A673 (cell line): ENCODE measurements around the gene GPC6. TPM values are rescaled to one million over a fixed set of nuclear protein-coding genes. Genes with fewer than 3 reads are reported as not detected.
A peak's percentile ranks its signal among the peaks of the same experiment; 100 is the strongest.

ENCODE experiments used
- BruUV-seq: library from RNA; stranded (reverse); fragments of 400-500 nt; replicated peaks from 2 replicates; lab custom pipeline; 2021; lab: Mats Ljungman, UMichigan
- CTCF ChIA-PET: fragments of 300-600 bp; sonication (Branson Sonifier 250); formaldehyde crosslinking; loops from one replicate; lab custom pipeline; 2022; ENCODE audit warnings: antibody characterized with exemption; lab: Charles Lee
- POLR2A ChIA-PET: fragments of 300-600 bp; sonication (Branson Sonifier 250); formaldehyde crosslinking; loops from one replicate; lab custom pipeline; 2022; ENCODE audit warnings: antibody characterized with exemption; ENCODE audit not compliant: low non-redundant PET; lab: Charles Lee
- DNase-seq: peaks from one replicate; pipeline ENCODE4 v3.0.0-alpha.2; 2015; ENCODE audit warnings: low spot score
- H3K27ac ChIP-seq: fragments of 200-600 bp; sonication (generic); 2 replicates; pipeline ENCODE4 v1.5.1; 2016; ENCODE audit warnings: mixed run types, low read depth, mild to moderate bottlenecking, mixed read lengths, antibody characterized with exemption, low read length; ENCODE audit not compliant: poor library complexity, severe bottlenecking
- H3K27me3 ChIP-seq: fragments of 200-600 bp; sonication (generic); replicated peaks from 2 replicates; pipeline ENCODE4 v1.6.1; 2017; ENCODE audit warnings: mixed run types, low read depth, mild to moderate bottlenecking, mixed read lengths, antibody characterized with exemption, low read length; ENCODE audit not compliant: insufficient read depth, poor library complexity
- H3K36me3 ChIP-seq: fragments of 200-600 bp; sonication (generic); 2 replicates; pipeline ENCODE4 v1.6.1; 2016; ENCODE audit warnings: mixed run types, mild to moderate bottlenecking, mixed read lengths, antibody characterized with exemption, low read length; ENCODE audit not compliant: insufficient read depth, poor library complexity, severe bottlenecking
- H3K4me1 ChIP-seq: fragments of 200-600 bp; sonication (generic); 2 replicates; pipeline ENCODE4 v1.6.1; 2017; ENCODE audit warnings: mixed run types, mild to moderate bottlenecking, mixed read lengths, antibody characterized with exemption, low read length; ENCODE audit not compliant: insufficient read depth, poor library complexity, severe bottlenecking
- H3K4me3 ChIP-seq: fragments of 200-600 bp; sonication (generic); 2 replicates; pipeline ENCODE4 v1.5.1; 2016; ENCODE audit warnings: low read depth, mixed run types, mild to moderate bottlenecking, mixed read lengths, low read length; ENCODE audit not compliant: poor library complexity, severe bottlenecking
- H3K9me3 ChIP-seq: fragments of 200-600 bp; sonication (generic); 2 replicates; pipeline ENCODE4 v1.6.1; 2016; ENCODE audit warnings: mixed run types, low read depth, mild to moderate bottlenecking, mixed read lengths, antibody characterized with exemption, low read length; ENCODE audit not compliant: poor library complexity, severe bottlenecking
- CTCF ChIP-seq: fragments of 300-800, 200-600 bp; sonication (generic); conservative IDR thresholded peaks from 2 replicates; pipeline ENCODE4 v1.5.1; 2017; ENCODE audit warnings: low read depth, mild to moderate bottlenecking, antibody characterized with exemption, low read length, moderate library complexity, mixed read lengths
- EZH2 ChIP-seq: fragments of 200-600 bp; sonication (generic); IDR thresholded peaks from 2 replicates; pipeline ENCODE4 v1.6.1; 2017; ENCODE audit warnings: borderline replicate concordance, low read depth, mild to moderate bottlenecking, mixed read lengths, antibody characterized with exemption, low read length; ENCODE audit not compliant: poor library complexity, severe bottlenecking
- intact Hi-C: fragments of 100-400 bp; cut with micrococcal nuclease; formaldehyde crosslinking; loops from one replicate; pipeline ENCODE4 v1.10.0; 2022; ENCODE audit not compliant: unreplicated experiment
- total RNA-seq: library from RNA; stranded (reverse); gene quantifications from 2 replicates; pipeline ENCODE4 v1.2.3, GENCODE V29; 2021

The GPC6 gene
- total RNA-seq, 1 experiment from 2014 or later, result 23.3 TPM

GRCh38 chr13:93853912-93854311, 627.3 kb downstream of the GPC6 start:
- Histone ChIP-seq H3K36me3 (no peaks in the 10 kb centered on the region), H3K9me3 (no peaks in the 10 kb centered on the region), H3K4me3 (no peak overlapping the region), H3K4me1 (no peaks in the 10 kb centered on the region), H3K27me3 (no peaks in the 10 kb centered on the region), H3K27ac (no peak overlapping the region)
- no peak for TF ChIP-seq CTCF
- TF ChIP-seq EZH2, result no peak
- ChIA-PET POLR2A (no interaction called here), CTCF (no interaction called here)
- no TSS peak for BruUV-seq
- DNase-seq, result peak; percentile 1
- intact Hi-C loops, result no loop called here

GRCh38 chr13:93857126-93857525, 630.5 kb downstream of the GPC6 start:
- Histone ChIP-seq H3K27ac (no peak overlapping the region), H3K27me3 (no peaks in the 10 kb centered on the region), H3K36me3 (no peaks in the 10 kb centered on the region), H3K4me1 (peaks cover 8% of the 10 kb centered on the region), H3K9me3 (no peaks in the 10 kb centered on the region), H3K4me3 (no peak overlapping the region)
- intact Hi-C loops, result no loop called here
- BruUV-seq, result no TSS peak
- DNase-seq, result no peak
- ChIA-PET POLR2A (no interaction called here), CTCF (no interaction called here)
- TF ChIP-seq EZH2 (no peak), CTCF (no peak)

GRCh38 chr13:93859716-93860115, 633.1 kb downstream of the GPC6 start:
- no peaks in the 10 kb centered on the region for H3K27me3 ChIP-seq
- no peak overlapping the region for H3K27ac ChIP-seq
- intact Hi-C loops, result no loop called here
- no peaks in the 10 kb centered on the region for H3K36me3 ChIP-seq
- no peak overlapping the region for H3K4me3 ChIP-seq
- no peak for TF ChIP-seq CTCF
- no peak for TF ChIP-seq EZH2
- H3K9me3 ChIP-seq, result no peaks in the 10 kb centered on the region
- CTCF ChIA-PET, result no interaction called here
- BruUV-seq, result no TSS peak
- H3K4me1 ChIP-seq, result peaks cover 10% of the 10 kb centered on the region
- no peak for DNase-seq
- POLR2A ChIA-PET, result no interaction called here
